ENCODE measurements around the gene HEXD. TPM values are rescaled to one million over a fixed set of nuclear protein-coding genes. Genes with fewer than 3 reads are reported as not detected.
A peak's percentile ranks its signal among the peaks of the same experiment; 100 is the strongest.
"Not testable (repeated sequence)": the region's sequence is repeated elsewhere in the genome, so short reads cannot be mapped to it uniquely, and the experiment has no call there.

Gene HEXD
- total RNA-seq, 2 donors from 2014 or later = 27.7 to 32.0 TPM

DNA sequence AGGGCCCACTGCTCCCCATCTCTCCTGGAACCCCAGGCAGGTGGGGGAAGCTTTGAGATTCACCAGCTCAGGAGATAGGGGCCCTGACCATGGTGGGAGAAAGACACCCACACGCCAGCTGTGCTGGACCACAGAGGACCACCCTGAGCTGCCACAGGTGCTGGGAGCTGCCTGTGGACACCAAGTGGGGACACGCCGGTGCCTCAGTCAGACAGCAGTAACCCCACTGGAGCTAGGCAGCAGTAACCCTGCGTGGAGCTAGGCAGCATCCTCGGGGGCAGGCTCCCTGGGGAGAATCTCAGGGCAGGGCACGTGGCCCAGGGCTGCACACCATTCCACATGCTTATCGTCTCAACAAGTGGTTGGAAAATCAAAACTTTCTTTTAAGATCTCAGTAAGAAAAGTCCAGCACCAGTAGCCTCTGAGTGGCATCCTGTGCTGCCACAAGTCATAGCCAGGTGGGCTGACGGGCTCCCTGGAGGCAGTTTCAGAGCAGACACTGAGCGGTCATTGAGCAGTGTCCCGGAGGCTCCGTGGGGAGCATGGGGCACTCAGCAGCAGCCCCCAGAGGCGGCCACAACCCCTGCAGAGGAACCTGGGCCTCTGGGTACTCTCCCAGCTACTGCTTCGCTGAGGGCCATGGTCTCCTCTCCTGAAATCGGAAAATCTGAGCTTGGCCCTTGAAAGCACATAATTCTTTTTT is 8.0 kb upstream of the HEXD start:
- DNase-seq = no peak
- no peak for ATAC-seq
- intact Hi-C loops (cut with DNase I, micrococcal nuclease) = loop anchor here (5.0 kb wide), 2 partner anchors 53 to 58 kb away; partner anchors contain the start of gene TEX19 (in 1 of the 2)

- intact Hi-C loops (cut with DNase I, micrococcal nuclease) = loop anchor here (5.0 kb wide), 2 partner anchors 54 to 59 kb away; partner anchors contain the start of gene TEX19 (in 1 of the 2)
- no peak for DNase-seq
- ATAC-seq = no peak
Observed at GRCh38 chr17:82411396-82412053, 6.6 kb upstream of the HEXD start.

- not testable (repeated sequence) for ATAC-seq, DNase-seq
- intact Hi-C loops (cut with DNase I, micrococcal nuclease) = loop anchor here (5.0 kb wide), 2 partner anchors 55 to 60 kb away; partner anchors contain the start of gene TEX19 (in 1 of the 2)
Observed at GRCh38 chr17:82412081-82412480, 6.1 kb upstream of the HEXD start.

DNA sequence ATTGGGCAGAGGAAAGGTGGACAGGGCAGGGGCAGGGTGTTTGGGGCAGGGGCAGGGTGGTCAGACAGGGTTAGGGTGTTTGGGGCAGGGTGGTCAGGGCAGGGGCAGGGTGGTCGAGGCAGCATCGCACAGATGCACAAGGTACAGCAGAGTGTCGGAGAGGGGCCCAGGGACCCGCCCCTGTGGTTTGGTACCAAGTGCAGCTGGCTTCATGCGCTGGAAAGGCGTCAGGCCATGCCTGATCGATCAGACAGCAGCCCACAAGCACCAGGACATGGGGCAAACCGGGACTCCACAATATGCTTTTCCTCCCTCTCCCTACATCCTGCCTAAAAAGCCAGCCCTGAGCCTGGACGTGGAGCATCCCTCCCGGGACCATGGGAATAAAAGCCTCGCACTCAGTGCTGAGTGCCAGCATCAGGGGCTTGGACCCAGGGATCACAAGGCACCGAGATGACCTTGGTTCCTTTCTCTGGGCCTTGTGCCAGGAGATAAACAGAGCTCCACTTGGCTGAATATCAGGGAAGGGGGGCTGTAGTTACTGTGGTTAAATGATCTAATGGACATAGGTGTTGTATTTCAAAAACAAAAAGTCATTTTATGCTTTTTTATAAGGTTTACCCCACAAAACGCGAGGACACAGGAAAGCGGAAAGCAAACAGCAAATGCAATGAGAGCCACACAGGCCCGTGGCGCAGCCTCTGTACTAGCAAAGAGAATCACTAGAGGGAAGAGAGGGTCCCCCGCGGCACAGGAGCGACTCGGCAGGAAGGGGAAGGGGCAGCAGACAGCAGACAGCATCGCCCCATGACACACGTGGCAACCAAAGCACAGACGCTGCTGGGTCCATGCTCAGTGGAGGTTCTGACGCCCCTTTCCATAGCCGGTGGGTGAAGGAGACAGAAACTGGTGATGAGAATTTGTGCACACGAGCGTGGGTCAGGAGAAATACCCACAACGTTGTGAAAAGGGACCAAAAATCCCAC is 5.3 kb upstream of the HEXD start:
- ATAC-seq (no peak), DNase-seq (no peak)
- intact Hi-C loops (cut with DNase I, micrococcal nuclease) = loop anchor here (5.0 kb wide), 2 partner anchors 56 to 61 kb away; partner anchors contain the start of gene TEX19 (in 1 of the 2)

DNA sequence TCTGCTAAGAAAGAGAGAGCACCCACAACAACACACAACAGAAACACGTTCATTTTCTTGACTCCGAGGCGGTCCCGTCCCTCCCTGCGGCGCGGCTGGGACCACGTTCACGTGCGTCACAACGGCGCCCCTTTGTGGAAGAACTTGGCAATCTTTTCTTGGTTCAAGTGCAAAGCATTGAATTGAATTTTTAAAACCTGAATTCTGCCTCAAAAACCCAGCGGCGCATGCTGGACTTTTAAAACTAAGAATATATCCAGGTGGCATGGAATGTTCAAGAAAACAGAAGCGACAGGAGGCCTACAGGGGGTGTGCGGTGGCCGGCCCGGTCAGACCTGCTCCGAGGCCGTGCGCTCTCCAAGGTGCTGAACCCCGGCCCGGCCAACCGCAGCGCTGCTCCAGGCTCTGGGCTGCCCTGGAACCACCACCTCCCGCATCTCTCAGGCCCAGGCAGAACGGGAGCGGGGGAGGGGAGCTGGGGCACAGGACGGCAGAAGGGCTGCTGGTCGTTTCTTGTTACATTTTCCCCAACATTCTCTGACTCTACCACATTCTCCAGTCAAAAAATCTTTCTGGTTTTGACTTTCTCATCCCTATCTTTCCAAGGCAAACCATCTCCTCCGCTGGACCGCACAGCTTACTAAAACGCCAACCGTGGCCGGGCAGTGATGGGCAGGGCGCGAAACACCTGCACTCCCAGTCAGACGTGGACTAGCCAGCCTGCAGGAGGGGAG is 3.4 kb upstream of the HEXD start:
- peak; percentile 48 for ATAC-seq
- intact Hi-C loops (cut with DNase I, micrococcal nuclease) = loop anchor here (5.0 kb wide), 2 partner anchors 57 to 62 kb away; partner anchors contain the start of gene TEX19 (in 1 of the 2)
- peak; percentile 56 to 83 for DNase-seq

GRCh38 chr17:82415336-82415735 is 2.8 kb upstream of the HEXD start:
- ATAC-seq = no peak
- DNase-seq = no peak
- intact Hi-C loops (cut with DNase I, micrococcal nuclease) = no loop called here

- ATAC-seq (no peak), DNase-seq (no peak)
- intact Hi-C loops (cut with DNase I, micrococcal nuclease) = no loop called here
Observed at GRCh38 chr17:82415786-82416185, 2.4 kb upstream of the HEXD start.

- intact Hi-C loops (cut with DNase I, micrococcal nuclease) = no loop called here
- ATAC-seq (no peak), DNase-seq (no peak)
Observed at GRCh38 chr17:82416264-82416663, 1.9 kb upstream of the HEXD start.

DNA sequence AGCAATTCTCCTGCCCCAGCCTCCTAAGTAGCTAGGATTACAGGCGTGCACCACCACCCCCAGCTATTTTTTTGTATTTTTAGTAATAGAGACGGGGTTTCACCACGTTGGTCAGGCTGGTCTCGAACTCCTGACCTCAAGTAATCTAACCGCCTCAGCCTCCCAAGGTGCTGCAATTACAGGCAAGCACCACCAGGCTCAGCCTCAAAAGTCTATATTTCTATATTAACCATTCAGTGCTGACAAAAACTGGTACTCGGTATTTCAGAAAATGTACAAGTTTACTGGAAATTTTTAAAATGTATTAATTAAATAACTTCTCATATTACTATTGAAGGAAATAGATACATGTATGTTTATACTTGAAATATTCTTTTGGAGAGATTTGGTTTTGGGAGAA is 1.4 kb upstream of the HEXD start:
- ATAC-seq (no peak), DNase-seq (no peak)
- intact Hi-C loops (cut with DNase I, micrococcal nuclease) = no loop called here

DNA sequence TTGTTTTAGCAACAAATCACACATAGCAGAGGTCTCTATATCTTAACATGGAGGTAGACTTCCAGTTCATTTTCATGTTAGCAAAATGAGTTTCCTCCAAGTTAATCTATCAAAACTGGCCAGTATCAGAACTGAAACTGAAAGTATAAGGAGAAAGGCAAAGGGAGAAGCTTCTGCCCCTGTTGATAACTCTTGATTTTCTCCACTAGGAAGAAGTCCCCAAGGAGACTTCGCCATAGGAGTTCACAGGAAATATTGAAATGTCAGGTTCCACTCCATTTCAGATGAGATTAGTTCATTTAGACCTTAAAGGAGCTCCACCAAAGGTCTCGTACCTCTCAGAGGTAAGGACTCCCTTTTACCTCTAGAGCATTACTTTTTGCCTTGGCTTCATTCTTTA is 1.4 kb downstream of the HEXD start:
- intact Hi-C loops (cut with DNase I, micrococcal nuclease) = no loop called here
- no peak for DNase-seq
- peak; percentile 28 for ATAC-seq

GRCh38 chr17:82424001-82424862 is 6.1 kb downstream of the HEXD start:
- ATAC-seq (peak; percentile 58), DNase-seq (peak in 1 of 2 donors; percentile 62)
- intact Hi-C loops (cut with DNase I, micrococcal nuclease) = no loop called here

DNA sequence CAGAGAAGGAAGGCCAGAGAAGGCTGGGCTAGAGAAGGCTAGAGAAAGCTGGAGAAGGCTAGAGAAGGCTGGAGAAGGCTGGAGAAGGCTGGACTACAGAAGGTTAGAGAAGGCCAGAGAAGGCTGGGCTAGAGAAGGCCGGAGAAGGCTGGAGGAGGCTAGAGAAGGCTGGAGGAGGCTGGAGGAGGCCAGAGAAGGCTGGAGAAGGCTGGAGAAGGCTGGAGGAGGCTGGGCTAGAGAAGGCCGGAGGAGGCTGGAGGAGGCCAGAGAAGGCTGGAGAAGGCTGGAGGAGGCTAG is 6.7 kb downstream of the HEXD start:
- ATAC-seq (no peak), DNase-seq (no peak)
- intact Hi-C loops (cut with DNase I, micrococcal nuclease) = no loop called here

- DNase-seq (no peak), ATAC-seq (no peak)
- intact Hi-C loops (cut with DNase I, micrococcal nuclease) = no loop called here
Observed at GRCh38 chr17:82428546-82428945, 10.4 kb downstream of the HEXD start.

DNA sequence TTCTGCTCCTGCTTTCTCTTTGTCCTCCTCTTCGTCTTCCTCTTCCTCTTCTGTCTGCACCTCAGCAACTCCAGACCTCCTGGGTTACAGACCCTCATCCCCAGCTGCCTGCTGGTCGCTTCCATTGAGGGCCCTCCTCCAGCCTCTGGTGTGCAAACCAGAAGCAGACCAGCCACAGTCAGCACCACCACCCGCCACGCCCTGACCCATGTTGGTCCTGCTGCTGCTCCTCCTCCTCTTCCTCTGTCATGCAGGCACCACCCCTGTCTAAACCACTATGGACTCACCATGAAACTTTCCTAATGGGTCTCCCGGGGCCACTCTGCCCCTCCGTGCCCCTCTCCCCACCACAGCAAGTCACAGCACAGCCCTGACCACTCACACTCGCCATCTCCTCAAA is 11.7 kb downstream of the HEXD start:
- ATAC-seq (no peak), DNase-seq (no peak)
- intact Hi-C loops (cut with DNase I, micrococcal nuclease) = no loop called here

- DNase-seq (no peak), ATAC-seq (no peak)
- intact Hi-C loops (cut with DNase I, micrococcal nuclease) = no loop called here
Observed at GRCh38 chr17:82432017-82432416, 13.9 kb downstream of the HEXD start.

DNA sequence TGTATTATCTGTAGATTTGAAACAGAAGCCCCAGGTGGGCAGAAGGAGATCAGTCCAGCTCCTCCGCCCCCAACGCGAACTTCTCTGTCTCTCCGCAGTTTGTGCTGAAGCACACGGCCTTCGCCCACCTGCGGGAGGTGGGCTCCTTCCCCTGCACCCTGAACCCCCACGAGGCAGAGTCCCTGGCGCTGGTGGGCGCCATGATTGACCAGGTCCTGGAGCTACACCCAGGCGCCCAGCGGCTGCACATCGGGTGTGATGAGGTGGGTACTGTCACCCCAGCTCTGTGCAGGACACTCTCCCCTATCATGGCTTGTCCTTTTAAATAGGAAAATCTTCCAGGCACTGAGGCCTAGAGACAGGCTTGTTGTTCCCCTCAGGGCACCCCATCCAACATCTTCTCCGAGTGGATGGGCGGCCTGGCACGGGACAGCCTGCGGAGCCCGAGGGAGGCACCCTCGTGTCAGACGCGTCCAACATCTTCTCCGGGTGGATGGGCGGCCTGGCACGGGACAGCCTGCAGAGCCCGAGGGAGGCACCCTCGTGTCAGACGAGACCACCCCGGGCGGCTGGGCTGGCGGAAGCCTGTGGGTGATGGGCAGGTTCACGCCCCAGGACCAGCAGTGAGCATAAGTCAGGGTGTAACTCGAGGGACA is 15.5 kb downstream of the HEXD start:
- DNase-seq (no peak), ATAC-seq (no peak)
- intact Hi-C loops (cut with DNase I, micrococcal nuclease) = no loop called here

GRCh38 chr17:82434216-82434565 is 16.0 kb downstream of the HEXD start:
- peak in 1 of 2 donors; percentile 37 for DNase-seq
- intact Hi-C loops (cut with DNase I, micrococcal nuclease) = no loop called here
- ATAC-seq = no peak
